ENCODE measurements around the gene FBXL4. TPM values are rescaled to one million over a fixed set of nuclear protein-coding genes. Genes with fewer than 3 reads are reported as not detected.

The FBXL4 gene
- total and polyA plus RNA-seq, 2 of the 8 experiments (the other 6 are each of a cell fraction or from before 2014, with no cell fraction given) = 6.9 to 13.8 TPM

DNA sequence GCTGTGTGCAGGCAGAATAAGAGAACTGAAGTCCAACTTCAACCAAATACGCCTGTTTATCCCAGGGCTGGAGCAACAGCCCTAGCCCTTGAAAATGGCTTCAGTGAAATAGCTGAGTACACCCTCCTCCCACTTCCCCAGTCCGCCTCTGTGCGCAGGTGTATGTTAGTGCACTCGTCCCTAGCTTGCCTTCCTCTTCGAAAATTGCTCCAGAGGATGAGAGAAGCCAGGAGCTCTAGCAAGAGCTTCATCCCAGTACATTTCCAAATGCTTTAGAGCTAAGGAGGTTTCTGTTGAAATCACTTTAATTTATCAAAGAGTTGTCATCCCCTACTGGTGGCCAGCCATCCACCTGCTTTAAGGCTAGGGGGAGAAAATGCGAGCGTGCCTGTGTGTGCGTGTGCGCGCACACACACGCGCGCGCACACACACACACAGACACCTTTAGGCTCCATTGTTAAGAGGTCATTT lies 118.8 kb downstream of the FBXL4 start (continued):
- TF ChIP-seq HDAC2 (IDR thresholded peaks at IDR 0.05; ENCODE audit: borderline replicate concordance in 1 of 2, low read depth in 2 of 2, low read length in 2 of 2) (0 out of 4 replicates have a peak, but pooled peaks of 1 of the 2 experiments have one; percentile 59), SP1 (IDR thresholded peaks at IDR 0.05; ENCODE audit: low read depth, low read length) (no peak), EP300 (IDR thresholded peaks at IDR 0.05; ENCODE audit: borderline replicate concordance in 1 of 2, low read depth in 2 of 2, low read length in 2 of 2) (no peak), BRCA1 (IDR thresholded peaks at IDR 0.05; ENCODE audit: low read depth, low read length) (no peak), GTF2F1 (IDR thresholded peaks at IDR 0.05; ENCODE audit: borderline replicate concordance, low read depth, low read length) (no peak), BACH1 (IDR thresholded peaks at IDR 0.05; ENCODE audit: low read length) (no peak), SAP30 (IDR thresholded peaks at IDR 0.05; ENCODE audit: insufficient read depth, insufficient replicate concordance, low read length) (no peak)

All from H1 (cell line).